Measurements from ENCODE around the gene EXOC4. TPM values are rescaled to one million over a fixed set of nuclear protein-coding genes. Genes with fewer than 3 reads are reported as not detected.

EXOC4 gene
- total and polyA plus RNA-seq, 2 donors (not counting 3 experiments of a cell fraction or from before 2014, with no cell fraction given), result 20.3 to 73.1 TPM

GRCh38 chr7:133678137-133678814 lies 425.4 kb downstream of the EXOC4 start:
- Histone ChIP-seq H3K27ac (ENCODE audit: insufficient read depth, low read depth, low read length) (no peak overlapping the region), H3K27me3 (ENCODE audit: control insufficient read depth in 2 of 2, insufficient read depth in 2 of 2, low read length in 2 of 2) (no peaks in the 10 kb centered on the region), H3K79me2 (ENCODE audit: control insufficient read depth, insufficient read depth, low read length) (no peaks in the 10 kb centered on the region), H3K4me3 (replicated peaks in 1 of 3; ENCODE audit: insufficient read depth in 1 of 3, low read depth in 1 of 3, low read length in 3 of 3) (no peak overlapping the region), H3K9me1 (replicated peaks; ENCODE audit: control insufficient read depth, extremely low read depth, insufficient read depth, low read length) (no peaks in the 10 kb centered on the region), H3K4me2 (ENCODE audit: insufficient read depth, low read length) (no peak overlapping the region), H3K4me1 (ENCODE audit: control insufficient read depth, extremely low read depth, insufficient read depth, low read length) (no peaks in the 10 kb centered on the region), H2AFZ (ENCODE audit: low read depth, low read length) (no peak overlapping the region), H4K20me1 (replicated peaks; ENCODE audit: control insufficient read depth, extremely low read depth, insufficient read depth, low read length) (no peaks in the 10 kb centered on the region), H3K36me3 (ENCODE audit: control insufficient read depth in 2 of 2, extremely low read depth in 1 of 2, insufficient read depth in 2 of 2, low read length in 2 of 2) (no peaks in the 10 kb centered on the region), H3K9ac (replicated peaks; ENCODE audit: extremely low read depth, insufficient read depth, low read length) (no peak overlapping the region), H3K9me3 (replicated peaks; ENCODE audit: control insufficient read depth, insufficient read depth, low read length) (no peaks in the 10 kb centered on the region)
- ChIA-PET POLR2A (no interaction called here), CTCF (interaction anchor here (1.1 to 1.7 kb wide), 2 partner anchors 9 to 22 kb away, joined by 3 read pairs; no protein-coding TSS in a partner anchor)
- dilution Hi-C loops (cut with MboI; ENCODE audit: extremely low pct_ligation_motif_present, low sequenced_read_pairs) (no loop called here), intact Hi-C loops (cut with micrococcal nuclease) (no loop called here)
- FAIRE-seq (no peak), DNase-seq (ENCODE audit: low read depth, low spot score) (no peak)
- BruUV-seq (replicated peaks), result no TSS peak
- TF ChIP-seq MYC (IDR thresholded peaks at IDR 0.05; ENCODE audit: low read depth, low read length), result no peak
- TF ChIP-seq, protein P1, sequence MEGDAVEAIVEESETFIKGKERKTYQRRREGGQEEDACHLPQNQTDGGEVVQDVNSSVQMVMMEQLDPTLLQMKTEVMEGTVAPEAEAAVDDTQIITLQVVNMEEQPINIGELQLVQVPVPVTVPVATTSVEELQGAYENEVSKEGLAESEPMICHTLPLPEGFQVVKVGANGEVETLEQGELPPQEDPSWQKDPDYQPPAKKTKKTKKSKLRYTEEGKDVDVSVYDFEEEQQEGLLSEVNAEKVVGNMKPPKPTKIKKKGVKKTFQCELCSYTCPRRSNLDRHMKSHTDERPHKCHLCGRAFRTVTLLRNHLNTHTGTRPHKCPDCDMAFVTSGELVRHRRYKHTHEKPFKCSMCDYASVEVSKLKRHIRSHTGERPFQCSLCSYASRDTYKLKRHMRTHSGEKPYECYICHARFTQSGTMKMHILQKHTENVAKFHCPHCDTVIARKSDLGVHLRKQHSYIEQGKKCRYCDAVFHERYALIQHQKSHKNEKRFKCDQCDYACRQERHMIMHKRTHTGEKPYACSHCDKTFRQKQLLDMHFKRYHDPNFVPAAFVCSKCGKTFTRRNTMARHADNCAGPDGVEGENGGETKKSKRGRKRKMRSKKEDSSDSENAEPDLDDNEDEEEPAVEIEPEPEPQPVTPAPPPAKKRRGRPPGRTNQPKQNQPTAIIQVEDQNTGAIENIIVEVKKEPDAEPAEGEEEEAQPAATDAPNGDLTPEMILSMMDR (IDR thresholded peaks at IDR 0.05; ENCODE audit: extremely low read depth in 1 of 2, insufficient read depth in 1 of 2, low read depth in 1 of 2, low read length in 2 of 2), result no peak
- TF ChIP-seq MAX (IDR thresholded peaks at IDR 0.05; ENCODE audit: insufficient read depth, insufficient read length), result no peak
- TF ChIP-seq POLR2A (IDR thresholded peaks at IDR 0.05; ENCODE audit: low read depth, low read length), result no peak
- TF ChIP-seq FOS (IDR thresholded peaks at IDR 0.05; ENCODE audit: borderline replicate concordance, insufficient read depth, low read length), result no peak
- TF ChIP-seq POLR2AphosphoS5 (IDR thresholded peaks at IDR 0.05; ENCODE audit: insufficient read depth, low read depth, low read length), result no peak
- TF ChIP-seq EZH2 (IDR thresholded peaks at IDR 0.05; ENCODE audit: borderline replicate concordance, low read depth, low read length, severe bottlenecking), result no peak
- no peak for TF ChIP-seq GATA2 (IDR thresholded peaks at IDR 0.05; ENCODE audit: insufficient read depth, insufficient read length, low read depth, low read length)
- TF ChIP-seq JUN (IDR thresholded peaks at IDR 0.05; ENCODE audit: borderline replicate concordance, insufficient read depth, insufficient read length, low read depth), result no peak
